ENCODE data around the gene MRPL40. TPM values are rescaled to one million over a fixed set of nuclear protein-coding genes. Genes with fewer than 3 reads are reported as not detected.

MRPL40 gene
- total RNA-seq, 1 donor from 2014 or later = 14.7 TPM

- H3K9me3 ChIP-seq = no peaks in the 10 kb centered on the region
- H3K27me3 ChIP-seq = no peaks in the 10 kb centered on the region
- intact Hi-C loops (cut with DNase I) = no loop called here
- no peak for TF ChIP-seq CTCF (IDR thresholded peaks at IDR 0.05)
- no peak overlapping the region for H3K27ac ChIP-seq
- H3K36me3 ChIP-seq = peaks cover 0 to 2% of the 10 kb centered on the region in 2 donors
- no peak for DNase-seq (ENCODE audit: low spot score in 2 of 2)
- H3K4me1 ChIP-seq = peaks cover 0 to 7% of the 10 kb centered on the region in 2 donors
- no peak overlapping the region for H3K4me3 ChIP-seq
Measured at GRCh38 chr22:19422440-19423301, 9.7 kb upstream of the MRPL40 start.

- intact Hi-C loops (cut with DNase I) = no loop called here
- DNase-seq (ENCODE audit: low spot score in 2 of 2) = no peak
Measured at GRCh38 chr22:19424186-19424500, 8.2 kb upstream of the MRPL40 start.

GRCh38 chr22:19429950-19430889 is 2.1 kb upstream of the MRPL40 start:
- peaks cover 0 to 22% of the 10 kb centered on the region in 2 donors for H3K4me1 ChIP-seq
- H3K9me3 ChIP-seq = no peaks in the 10 kb centered on the region
- H3K36me3 ChIP-seq = peaks cover 0 to 4% of the 10 kb centered on the region in 2 donors
- H3K27me3 ChIP-seq = no peaks in the 10 kb centered on the region
- H3K27ac ChIP-seq = no peak overlapping the region
- TF ChIP-seq CTCF (IDR thresholded peaks at IDR 0.05) = no peak
- H3K4me3 ChIP-seq = peak overlapping the region; percentile 66 to 99
- no peak for DNase-seq (ENCODE audit: low spot score in 2 of 2)
- intact Hi-C loops (cut with DNase I) = loop anchor here (2.0 to 5.0 kb wide), 2 partner anchors 251 to 287 kb away; partner anchors contain the start of gene SLC25A1

More at GRCh38 chr22:19424186-19424500, 8.2 kb upstream of the MRPL40 start:
- H3K27ac ChIP-seq = no peak overlapping the region
- H3K9me3 ChIP-seq = no peaks in the 10 kb centered on the region
- H3K27me3 ChIP-seq = no peaks in the 10 kb centered on the region
- H3K4me1 ChIP-seq = peaks cover 0 to 7% of the 10 kb centered on the region in 2 donors
- peaks cover 0 to 2% of the 10 kb centered on the region in 2 donors for H3K36me3 ChIP-seq
- no peak overlapping the region for H3K4me3 ChIP-seq
- TF ChIP-seq CTCF (IDR thresholded peaks at IDR 0.05) = no peak

- no peaks in the 10 kb centered on the region for H3K27me3 ChIP-seq
- H3K4me1 ChIP-seq = peaks cover 0 to 22% of the 10 kb centered on the region in 2 donors
- no peaks in the 10 kb centered on the region for H3K9me3 ChIP-seq
- H3K36me3 ChIP-seq = peaks cover 5 to 8% of the 10 kb centered on the region in 2 donors
- H3K27ac ChIP-seq = peak overlapping the region; percentile 52 to 54
- peak overlapping the region; percentile 66 to 99 for H3K4me3 ChIP-seq
- intact Hi-C loops (cut with DNase I) = loop anchor here (2.0 to 5.0 kb wide), 2 partner anchors 252 to 286 kb away; partner anchors contain the start of gene SLC25A1
- TF ChIP-seq CTCF (IDR thresholded peaks at IDR 0.05) = no peak
- peak in 1 of 2 donors; percentile 65 for DNase-seq (ENCODE audit: low spot score in 2 of 2)
Measured at GRCh38 chr22:19430890-19431541, 1.3 kb upstream of the MRPL40 start.

GRCh38 chr22:19431649-19432132 is 654 bp upstream of the MRPL40 start, which contains the start of gene HIRA:
TSS of gene HIRA (minus strand) at chr22:19431733. CDS start at chr22:19431476, 257 bp downstream.
- peak within 1 kb of the TSS; percentile 66 to 99 for H3K4me3 ChIP-seq
- peak within 1 kb of the TSS; percentile 95 to 98 for H3K27ac ChIP-seq
- peak; percentile 18 to 83 for DNase-seq (ENCODE audit: low spot score in 2 of 2)
- TF ChIP-seq CTCF (IDR thresholded peaks at IDR 0.05) = no peak
- no peaks in the 10 kb centered on the region for H3K27me3 ChIP-seq
- H3K36me3 ChIP-seq = peaks cover 10% of the 10 kb centered on the region in 2 donors
- no peaks in the 10 kb centered on the region for H3K9me3 ChIP-seq
- peaks cover 0 to 22% of the 10 kb centered on the region in 2 donors for H3K4me1 ChIP-seq
- intact Hi-C loops (cut with DNase I) = loop anchor here (1.0 to 5.0 kb wide), 5 partner anchors 16 to 286 kb away; partner anchors contain the start of genes C22orf39, CDC45, CLTCL1 and SLC25A1

Measured in ascending aorta (tissue), 2 donors.